ENCODE results near the gene PGLYRP4. TPM values are rescaled to one million over a fixed set of nuclear protein-coding genes. Genes with fewer than 3 reads are reported as not detected.

The PGLYRP4 gene
- total and polyA plus RNA-seq, 2 of the 4 experiments (the other 2 are of a cell fraction), result not detected

- H3K36me3 ChIP-seq (ENCODE audit: control insufficient read depth, insufficient read depth, low read length), result no peaks in the 10 kb centered on the region
- in situ Hi-C loops (cut with MboI; ENCODE audit: low sequenced_read_pairs), result no loop called here
- H3K9me3 ChIP-seq (ENCODE audit: control insufficient read depth, insufficient read depth, low read length), result no peaks in the 10 kb centered on the region
- BruUV-seq (replicated peaks), result no TSS peak
- no peak overlapping the region for H4K8ac ChIP-seq (ENCODE audit: low read depth in 2 of 2, low read length in 2 of 2)
- no peak overlapping the region for H2AK9ac ChIP-seq (replicated peaks; ENCODE audit: low read depth, low read length, poor library complexity)
- no peaks in the 10 kb centered on the region for H3K79me1 ChIP-seq (ENCODE audit: low read depth in 1 of 2, low read length in 2 of 2)
- ChIA-PET POLR2A (ENCODE audit: unreplicated experiment) (no interaction called here), CTCF (no interaction called here)
- no peak overlapping the region for H2BK120ac ChIP-seq (ENCODE audit: low read depth, low read length)
- no peak overlapping the region for H2BK20ac ChIP-seq (ENCODE audit: low read depth, low read length)
- no peaks in the 10 kb centered on the region for H4K20me1 ChIP-seq (ENCODE audit: insufficient read depth, low read length)
- H2AK5ac ChIP-seq (ENCODE audit: low read depth, low read length), result no peak overlapping the region
- TF ChIP-seq USF2 (IDR thresholded peaks at IDR 0.05; ENCODE audit: low read depth, low read length) (no peak), CEBPB (IDR thresholded peaks at IDR 0.05; ENCODE audit: low read depth, low read length) (no peak), RFX5 (IDR thresholded peaks at IDR 0.05; ENCODE audit: low read depth, low read length) (no peak), MAFK (IDR thresholded peaks at IDR 0.05; ENCODE audit: low read depth, low read length) (no peak), MAZ (IDR thresholded peaks at IDR 0.05; ENCODE audit: borderline replicate concordance, low read depth, low read length) (no peak), RAD21 (IDR thresholded peaks at IDR 0.05; ENCODE audit: low read length) (no peak), MXI1 (IDR thresholded peaks at IDR 0.05; ENCODE audit: borderline replicate concordance, low read depth, low read length) (no peak), CTCF (conservative IDR thresholded peaks at IDR 0.05; ENCODE audit: low read depth, low read length) (no peak), FOS (IDR thresholded peaks at IDR 0.05; ENCODE audit: low read depth, low read length) (no peak), ELK1 (IDR thresholded peaks at IDR 0.05; ENCODE audit: borderline replicate concordance, low read depth, low read length) (no peak), NFE2L2 (IDR thresholded peaks at IDR 0.05; ENCODE audit: low read depth, low read length) (no peak)
- no peak overlapping the region for H2AFZ ChIP-seq (replicated peaks; ENCODE audit: low read length, poor library complexity)
- no peak overlapping the region for H3K4ac ChIP-seq (ENCODE audit: low read depth, low read length)
- H3K14ac ChIP-seq (replicated peaks; ENCODE audit: low read depth, low read length), result no peak overlapping the region
- no peak overlapping the region for H4K5ac ChIP-seq (ENCODE audit: low read depth, low read length)
- no peaks in the 10 kb centered on the region for H3K4me1 ChIP-seq (ENCODE audit: control insufficient read depth, insufficient read depth, low read length)
- no peak overlapping the region for H2BK15ac ChIP-seq (ENCODE audit: low read depth, low read length)
- WGBS, 2 experiments (ENCODE audit: extremely low coverage in 2 of 2, insufficient read length in 1 of 2), result no CpG with 5 or more reads among the region's 6 CpGs
- intact Hi-C loops (cut with micrococcal nuclease), result no loop called here
- no peak overlapping the region for H3K4me2 ChIP-seq (ENCODE audit: low read depth, low read length)
- H3K4me3 ChIP-seq (ENCODE audit: insufficient read depth, low read depth, low read length), result no peak overlapping the region
- H3K18ac ChIP-seq (ENCODE audit: low read depth, low read length), result no peak overlapping the region
- no peak for ATAC-seq (ENCODE audit: low read depth)
- no peak overlapping the region for H3K9ac ChIP-seq (ENCODE audit: low read depth, low read length)
- H3K9me1 ChIP-seq (ENCODE audit: insufficient read depth, low read length), result no peaks in the 10 kb centered on the region
- no peaks in the 10 kb centered on the region for H3K27me3 ChIP-seq (ENCODE audit: control insufficient read depth, insufficient read depth, low read length)
- no peak for DNase-seq
- H3K27ac ChIP-seq (ENCODE audit: insufficient read depth, low read length), result no peak overlapping the region
- dilution Hi-C loops (cut with HindIII; ENCODE audit: low sequenced_read_pairs, unreplicated experiment), result no loop called here
- H3K23ac ChIP-seq (ENCODE audit: low read depth, low read length), result no peak overlapping the region
- H4K91ac ChIP-seq (ENCODE audit: insufficient read depth, low read depth, low read length), result no peak overlapping the region
- H2BK5ac ChIP-seq (ENCODE audit: low read depth, low read length, poor library complexity, severe bottlenecking), result no peak overlapping the region
- no peak overlapping the region for H3K56ac ChIP-seq (ENCODE audit: extremely low read depth, insufficient read depth, low read length)
These were observed 43.0 kb downstream of the PGLYRP4 start for GRCh38 chr1:153305682-153306081.
